NCI-H510A (cell line): ENCODE measurements around the gene CADM1.
A peak's percentile ranks its signal among the peaks of the same experiment; 100 is the strongest.

Experiments used
- DNase-seq: peaks from one replicate; lab custom pipeline; 2025; lab: John Stamatoyannopoulos, UW

Gene CADM1

GRCh38 chr11:115515647-115516395 lies 11.6 kb upstream of the CADM1 start:
- peak; percentile 7 for DNase-seq

- DNase-seq: no peak
Measured at GRCh38 chr11:115506954-115507675, 2.9 kb upstream of the CADM1 start.

DNA sequence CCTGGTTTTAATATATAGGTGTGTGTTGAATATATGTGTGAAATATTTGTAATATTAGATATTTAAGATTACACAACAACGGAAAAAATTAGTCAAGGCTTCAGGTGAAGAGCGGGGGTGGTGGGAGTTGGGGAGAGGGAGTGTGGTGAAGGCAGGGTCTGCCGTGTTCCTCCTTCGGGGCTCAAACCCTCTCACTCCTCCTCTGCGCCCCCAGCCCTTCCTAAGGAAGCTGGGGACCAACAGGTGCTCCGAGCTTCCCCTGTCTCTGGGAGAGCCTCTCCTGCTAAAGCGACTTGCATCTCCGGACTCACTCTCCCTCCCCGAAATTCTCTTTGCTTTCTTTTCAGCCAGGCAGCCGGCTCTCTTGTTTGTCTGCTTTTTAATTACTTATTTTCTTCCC lies 960 bp upstream of the CADM1 start:
- DNase-seq: no peak

DNA sequence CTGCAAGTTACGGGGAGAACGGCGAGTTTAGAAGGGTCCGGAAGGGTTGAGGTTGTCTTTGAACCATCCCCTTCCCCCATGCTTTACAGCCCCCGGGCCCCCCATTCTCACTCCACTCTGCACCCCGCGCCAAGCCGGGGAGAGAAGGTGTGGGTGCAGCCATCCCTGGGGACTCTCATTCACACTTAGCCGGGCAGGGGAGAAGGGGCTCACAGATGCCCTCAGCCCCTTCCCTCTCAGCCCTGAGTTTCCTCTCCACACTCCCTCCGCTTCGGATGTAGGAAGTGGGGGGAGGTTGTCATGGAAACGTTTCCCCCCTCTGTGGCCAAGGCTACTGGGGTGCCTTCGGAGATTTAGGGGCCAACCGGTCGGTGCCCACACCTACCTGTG lies 334 bp downstream of the CADM1 start:
- no peak for DNase-seq

GRCh38 chr11:115503083-115503885 lies 931 bp downstream of the CADM1 start:
- DNase-seq: peak; percentile 50

DNA sequence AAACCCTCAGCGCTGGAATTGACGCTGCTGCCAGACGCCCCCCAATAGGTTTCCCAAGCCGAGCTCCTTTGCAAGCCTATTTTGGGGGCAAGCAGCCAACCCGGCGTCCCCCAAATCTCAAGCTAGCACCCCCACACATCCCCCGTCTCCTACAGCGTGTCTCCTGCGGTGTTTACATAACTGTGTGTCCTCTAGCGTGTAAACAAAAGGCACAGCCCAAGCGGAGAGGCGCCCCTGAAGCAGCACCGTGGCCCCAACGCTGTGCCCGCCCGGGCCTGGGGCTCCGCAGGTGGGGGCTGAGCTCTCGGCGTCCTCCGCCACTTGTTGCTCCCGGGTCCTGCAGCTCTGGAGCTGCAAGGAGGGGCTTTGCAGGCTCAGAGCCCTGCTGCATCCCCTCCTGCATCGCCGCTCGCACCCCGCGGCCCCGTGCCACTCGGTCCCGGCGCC lies 1.6 kb downstream of the CADM1 start:
- peak; percentile 41 for DNase-seq

DNA sequence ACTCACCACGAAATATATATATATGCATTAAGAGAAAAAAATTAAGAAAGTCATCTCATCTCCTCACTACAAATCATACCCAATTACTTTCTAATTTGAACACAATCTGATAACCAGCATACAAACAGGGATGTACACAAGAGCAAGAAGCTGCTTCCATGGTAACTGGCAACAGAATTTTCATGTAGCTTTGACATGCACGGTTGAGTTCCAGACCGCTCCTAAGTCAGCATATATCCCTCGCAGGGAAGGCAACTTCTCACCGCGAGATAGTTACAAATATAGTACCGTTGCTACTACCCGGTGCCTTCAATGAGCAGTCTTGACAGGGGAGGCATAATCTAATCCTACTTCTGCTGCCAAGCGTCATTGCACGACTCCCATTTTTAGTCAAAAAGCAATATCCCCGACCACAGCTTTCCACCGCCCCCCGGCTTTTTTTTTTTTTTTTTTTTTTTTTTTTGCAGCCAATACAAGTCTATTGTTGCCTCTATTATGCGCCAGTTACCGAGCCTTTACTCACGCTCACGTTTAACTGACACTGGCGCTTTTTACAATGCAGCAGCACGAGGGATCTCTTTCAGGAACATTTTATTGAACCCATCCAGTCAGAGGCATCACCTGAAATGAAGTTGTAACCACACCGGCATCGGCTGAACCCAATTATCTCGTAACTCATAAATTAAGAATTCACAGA lies 2.2 kb downstream of the CADM1 start:
- DNase-seq: peak; percentile 25

DNA sequence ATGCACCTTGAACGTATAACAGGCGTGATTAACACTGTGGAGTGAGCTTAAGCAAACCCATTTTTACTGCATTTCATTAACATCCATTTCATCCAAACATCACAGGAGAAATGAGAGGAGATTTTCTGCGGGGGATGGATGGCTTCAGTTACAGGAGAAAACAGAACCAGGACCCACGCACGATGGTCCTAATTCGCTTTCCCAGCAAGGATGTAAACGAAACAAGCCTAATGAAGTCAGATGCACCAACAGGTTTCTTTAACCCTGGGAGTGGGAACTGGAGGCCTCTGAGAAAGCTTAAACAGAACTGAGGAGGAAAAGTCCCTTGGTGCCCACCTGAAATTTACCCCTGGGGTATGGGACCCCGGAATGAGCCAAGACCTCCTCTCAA lies 2.7 kb downstream of the CADM1 start:
- no peak for DNase-seq

GRCh38 chr11:115500547-115501501 lies 3.4 kb downstream of the CADM1 start:
- peak; percentile 19 for DNase-seq

DNA sequence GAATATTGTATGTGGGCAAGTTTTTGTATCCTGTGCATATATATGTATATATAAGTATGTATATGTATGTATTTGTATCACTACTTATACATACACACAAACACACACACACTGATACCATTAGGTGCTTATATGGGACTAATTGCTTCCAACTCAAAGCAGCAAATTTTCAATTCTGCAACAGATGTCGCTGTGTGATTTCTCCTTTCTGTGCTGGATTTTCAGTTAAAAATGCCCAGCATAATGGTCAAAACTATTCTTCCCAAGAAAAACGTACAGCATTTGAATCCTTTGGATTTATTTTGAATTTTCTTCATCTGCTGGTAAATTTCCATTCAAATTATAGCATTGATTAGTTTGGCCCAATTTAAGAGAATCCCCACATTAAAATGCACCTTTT lies 4.3 kb downstream of the CADM1 start:
- no peak for DNase-seq

DNA sequence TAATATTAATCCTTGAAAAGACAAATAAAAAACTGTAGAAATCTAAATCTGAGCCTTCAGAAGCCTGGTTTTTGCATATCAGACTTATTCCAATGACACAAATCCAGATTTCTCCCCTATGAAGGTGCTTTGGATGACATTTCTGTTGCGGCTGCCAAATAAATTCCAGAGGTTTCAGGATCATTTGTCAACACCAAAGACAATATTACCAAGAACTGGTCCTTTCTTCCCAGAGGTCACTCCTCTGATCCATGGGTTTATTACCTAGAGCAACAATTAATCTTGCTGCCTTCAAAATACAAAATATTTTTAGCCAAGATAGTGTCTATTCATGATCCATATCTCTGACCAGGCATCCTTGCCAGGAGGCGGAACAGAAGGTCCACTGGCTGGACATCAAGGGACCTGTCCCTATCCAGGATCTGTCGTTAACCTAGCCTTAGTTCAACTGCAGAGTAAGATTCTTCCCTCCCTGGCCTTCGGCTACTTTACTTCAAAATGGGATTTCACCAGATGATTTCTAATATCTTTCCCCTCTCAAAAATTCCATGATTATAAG lies 4.9 kb downstream of the CADM1 start:
- DNase-seq: no peak

DNA sequence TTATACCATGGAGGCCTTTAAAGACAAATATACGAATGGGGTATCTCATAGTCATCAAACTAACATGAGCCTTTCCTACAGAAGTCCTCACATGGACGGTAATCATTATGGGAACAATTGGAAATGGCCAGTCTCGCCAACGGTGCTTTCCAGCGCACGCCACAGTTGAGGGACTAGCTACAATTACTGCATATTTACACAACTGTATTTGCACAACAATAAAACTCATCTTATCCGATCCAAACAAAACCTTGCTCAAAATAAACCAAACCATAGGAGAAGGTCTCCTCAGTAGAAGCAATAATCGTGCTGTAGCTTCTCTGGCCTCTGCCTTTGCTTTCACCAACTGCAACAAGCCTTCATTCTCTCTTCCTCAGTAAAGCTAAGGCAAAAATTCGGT lies 5.9 kb downstream of the CADM1 start:
- DNase-seq: peak; percentile 61

- DNase-seq: peak; percentile 7
Measured at GRCh38 chr11:115497303-115497702, 6.9 kb downstream of the CADM1 start.

DNA sequence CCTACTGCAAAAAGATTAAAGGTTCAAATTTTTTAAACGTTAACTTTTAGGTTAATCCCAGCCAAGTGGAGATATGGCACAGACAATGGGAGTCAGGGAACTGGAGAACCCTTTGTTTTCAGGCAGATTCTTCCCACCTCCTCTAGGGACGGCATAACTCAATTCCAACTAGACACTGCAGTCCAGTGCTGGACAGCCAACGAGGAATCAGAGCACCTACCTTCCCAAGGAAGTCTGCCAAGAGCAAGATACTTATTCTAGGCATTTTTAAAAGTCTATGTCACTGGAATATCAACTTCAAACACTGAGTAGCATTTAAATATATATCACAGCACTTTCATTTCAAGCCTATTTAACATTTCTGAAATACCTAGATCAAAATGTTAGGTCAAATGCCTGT lies 7.3 kb downstream of the CADM1 start:
- DNase-seq: no peak

- no peak for DNase-seq
Measured at GRCh38 chr11:115493905-115494304, 10.3 kb downstream of the CADM1 start.

DNA sequence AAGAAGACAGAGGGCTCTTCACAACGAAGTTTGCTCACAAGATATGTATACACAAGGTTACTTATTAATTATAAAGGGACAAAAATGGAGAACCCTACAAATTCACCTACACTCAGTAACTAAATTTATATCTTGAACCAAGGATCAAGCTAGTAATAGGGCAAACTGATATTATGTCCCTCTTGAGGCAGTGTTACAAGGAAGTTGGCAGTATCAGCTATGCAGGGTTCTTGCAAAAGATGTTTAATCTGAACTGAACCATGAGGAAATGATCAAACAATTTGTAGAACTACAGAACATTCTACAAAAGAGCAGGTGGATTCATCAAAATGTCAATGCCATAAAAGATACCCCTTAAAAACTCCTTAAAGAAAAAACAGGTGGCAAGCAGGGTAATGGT lies 10.7 kb downstream of the CADM1 start:
- no peak for DNase-seq

GRCh38 chr11:115489466-115489865 lies 14.7 kb downstream of the CADM1 start:
- DNase-seq: no peak

DNA sequence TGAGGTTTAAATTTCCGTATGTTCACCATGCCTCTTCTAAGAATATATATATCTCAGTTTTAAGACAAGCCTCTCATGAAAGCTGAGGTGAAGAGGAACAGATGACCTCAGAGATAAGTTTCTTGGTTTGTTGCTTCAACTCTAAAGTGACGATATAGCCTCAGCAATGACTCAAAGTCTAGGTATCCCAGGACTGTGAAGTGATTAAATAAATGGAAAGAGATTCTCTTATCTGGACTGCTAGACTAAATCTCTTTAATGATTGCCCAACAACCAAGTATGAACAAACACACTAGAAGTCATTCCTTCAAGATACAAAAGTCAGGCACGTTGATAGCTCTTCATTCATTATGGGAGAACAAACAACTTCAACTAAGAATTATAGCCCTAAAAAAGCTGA lies 15.3 kb downstream of the CADM1 start:
- no peak for DNase-seq

DNA sequence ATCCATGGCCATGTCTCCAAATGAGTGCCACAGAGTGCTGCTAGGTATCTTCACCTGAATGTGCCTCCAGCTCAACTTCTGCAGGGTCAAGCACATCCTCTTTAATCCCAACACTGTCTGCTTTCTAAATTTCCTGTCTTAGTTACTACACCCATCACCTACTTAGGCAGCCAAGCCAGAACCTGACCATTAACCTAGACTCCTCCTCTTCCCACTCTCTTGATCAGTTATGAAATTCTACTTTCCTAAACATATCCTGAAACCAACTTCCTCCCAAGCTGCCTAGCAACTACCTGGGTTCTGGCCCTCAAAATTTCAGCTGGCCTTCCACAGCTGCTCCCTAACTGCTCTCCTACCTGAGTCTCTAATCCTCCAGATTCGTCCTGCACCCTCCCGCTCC lies 22.7 kb downstream of the CADM1 start:
- DNase-seq: no peak

GRCh38 chr11:115480611-115481010 lies 23.6 kb downstream of the CADM1 start:
- no peak for DNase-seq

DNA sequence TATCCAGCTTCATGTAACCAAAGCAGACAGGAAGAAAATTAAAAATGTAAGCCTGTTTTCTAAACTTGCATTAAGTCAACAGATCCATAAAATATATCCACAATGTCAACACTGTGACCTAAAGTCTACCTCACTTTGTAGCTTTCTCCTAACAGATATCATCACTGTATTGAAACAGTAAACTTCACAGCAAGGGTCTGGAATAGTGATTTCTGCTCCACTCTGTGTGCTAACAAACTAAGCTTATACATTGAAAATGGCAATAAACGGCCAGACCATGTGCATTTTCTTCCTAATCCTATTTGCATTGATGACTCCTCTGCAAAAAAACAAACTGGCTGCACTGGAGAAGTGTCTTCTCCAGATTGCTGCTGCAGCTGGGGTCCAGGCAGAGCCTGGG lies 26.8 kb downstream of the CADM1 start:
- DNase-seq: no peak
